Natural killer cell treated with Interleukin-12 subunit alpha and Interleukin-12 subunit beta and Interleukin-15 and Interleukin-18, amount 100 ng/mL, for 72 hours (primary cell): ENCODE measurements around the gene ZBTB25. TPM values are rescaled to one million over a fixed set of nuclear protein-coding genes. Genes with fewer than 3 reads are reported as not detected.
"Not testable (repeated sequence)": the region's sequence is repeated elsewhere in the genome, so short reads cannot be mapped to it uniquely, and the experiment has no call there.

Experiments
- ATAC-seq, 2 donors: fragments of 150-1000 bp; cut with Tn5 transposase in 1 of 2; sonication (Bioruptor Pico), chemical (Tn5 transposase) in 1 of 2; 2 replicates each; pipeline ENCODE4 v1.10.0; 2021
- DNase-seq: peaks from one replicate; pipeline ENCODE4 v3.0.0; 2022; ENCODE audit warnings: low spot score
- H3K27ac Mint-ChIP-seq, 2 donors: 1 replicate in 1 of 2; 2 replicates in 1 of 2; pipeline ENCODE4 v1.8.0; 2022; ENCODE audit warnings: mixed read lengths in 2 of 2, mild to moderate bottlenecking in 1 of 2, moderate library complexity in 1 of 2
- H3K27me3 Mint-ChIP-seq, 2 donors: 1 replicate in 1 of 2; 2 replicates in 1 of 2; pipeline ENCODE4 v1.8.0; 2022; ENCODE audit warnings: mixed read lengths in 2 of 2
- H3K36me3 Mint-ChIP-seq: one replicate; pipeline ENCODE4 v1.8.0; 2022; ENCODE audit warnings: mixed read lengths
- H3K4me1 Mint-ChIP-seq, 2 donors: 1 replicate in 1 of 2; 2 replicates in 1 of 2; pipeline ENCODE4 v1.8.0; 2022; ENCODE audit warnings: low read depth in 2 of 2, mixed read lengths in 2 of 2, mild to moderate bottlenecking in 1 of 2
- H3K4me3 Mint-ChIP-seq: one replicate; pipeline ENCODE4 v1.8.0; 2022; ENCODE audit warnings: mixed read lengths
- H3K9me3 Mint-ChIP-seq: 2 replicates; pipeline ENCODE4 v1.8.0; 2022; ENCODE audit warnings: mixed read lengths
- total RNA-seq, 2 donors: library from RNA; stranded (reverse); gene quantifications; one replicate each; pipeline ENCODE4 v1.2.3, GENCODE V29; 2022

Gene ZBTB25
- total RNA-seq, 2 donors from 2014 or later, result 15.2 to 21.4 TPM

- no peak overlapping the region for H3K4me3 Mint-ChIP-seq
- H3K27ac Mint-ChIP-seq, result no peak overlapping the region
- peaks cover 8 to 10% of the 10 kb centered on the region in 2 donors for H3K4me1 Mint-ChIP-seq
- DNase-seq, result no peak
- no peaks in the 10 kb centered on the region for H3K9me3 Mint-ChIP-seq
- no peaks in the 10 kb centered on the region for H3K27me3 Mint-ChIP-seq
- ATAC-seq, result no peak
- peaks cover 4% of the 10 kb centered on the region for H3K36me3 Mint-ChIP-seq
Observed at GRCh38 chr14:64531567-64531966, 27.9 kb upstream of the ZBTB25 start.

GRCh38 chr14:64525354-64525753, 21.7 kb upstream of the ZBTB25 start:
- Mint-ChIP-seq H3K36me3 (peaks cover 14% of the 10 kb centered on the region), H3K27me3 (no peaks in the 10 kb centered on the region)
- no peak for ATAC-seq

GRCh38 chr14:64522591-64523355, 19.1 kb upstream of the ZBTB25 start:
- peaks cover 13 to 21% of the 10 kb centered on the region in 2 donors for H3K4me1 Mint-ChIP-seq
- ATAC-seq (peak in 1 of 2 donors; percentile 54), DNase-seq (no peak)
- no peak overlapping the region for H3K27ac Mint-ChIP-seq
- no peaks in the 10 kb centered on the region for H3K27me3 Mint-ChIP-seq
- H3K36me3 Mint-ChIP-seq, result peaks cover 14% of the 10 kb centered on the region
- H3K4me3 Mint-ChIP-seq, result no peak overlapping the region
- H3K9me3 Mint-ChIP-seq, result no peaks in the 10 kb centered on the region

More at GRCh38 chr14:64525354-64525753, 21.7 kb upstream of the ZBTB25 start:
- peaks cover 11 to 21% of the 10 kb centered on the region in 2 donors for H3K4me1 Mint-ChIP-seq
- no peak for DNase-seq
- H3K9me3 Mint-ChIP-seq, result no peaks in the 10 kb centered on the region
- H3K27ac Mint-ChIP-seq, result no peak overlapping the region
- H3K4me3 Mint-ChIP-seq, result no peak overlapping the region

GRCh38 chr14:64520699-64521098, 17.1 kb upstream of the ZBTB25 start:
- Mint-ChIP-seq H3K27ac (no peak overlapping the region), H3K9me3 (no peaks in the 10 kb centered on the region), H3K4me1 (peaks cover 17 to 21% of the 10 kb centered on the region in 2 donors), H3K4me3 (no peak overlapping the region), H3K27me3 (no peaks in the 10 kb centered on the region), H3K36me3 (peaks cover 6% of the 10 kb centered on the region)
- ATAC-seq (no peak), DNase-seq (no peak)

GRCh38 chr14:64518229-64518628, 14.6 kb upstream of the ZBTB25 start:
- no peak for ATAC-seq
- Mint-ChIP-seq H3K4me1 (peaks cover 27 to 33% of the 10 kb centered on the region in 2 donors), H3K27ac (no peak overlapping the region), H3K36me3 (no peaks in the 10 kb centered on the region), H3K4me3 (no peak overlapping the region), H3K9me3 (no peaks in the 10 kb centered on the region), H3K27me3 (no peaks in the 10 kb centered on the region)
- no peak for DNase-seq

GRCh38 chr14:64517667-64518066, 14.0 kb upstream of the ZBTB25 start:
- H3K9me3 Mint-ChIP-seq, H3K36me3 Mint-ChIP-seq, H3K4me3 Mint-ChIP-seq, H3K27me3 Mint-ChIP-seq, H3K27ac Mint-ChIP-seq, ATAC-seq, DNase-seq: not testable (repeated sequence)
- peaks cover 27 to 33% of the 10 kb centered on the region in 2 donors for H3K4me1 Mint-ChIP-seq

- H3K9me3 Mint-ChIP-seq, result no peaks in the 10 kb centered on the region
- H3K27ac Mint-ChIP-seq, result no peak overlapping the region
- no peak overlapping the region for H3K4me3 Mint-ChIP-seq
- DNase-seq (no peak), ATAC-seq (no peak)
- peaks cover 30 to 33% of the 10 kb centered on the region in 2 donors for H3K4me1 Mint-ChIP-seq
- no peaks in the 10 kb centered on the region for H3K36me3 Mint-ChIP-seq
- no peaks in the 10 kb centered on the region for H3K27me3 Mint-ChIP-seq
Observed at GRCh38 chr14:64516969-64517368, 13.3 kb upstream of the ZBTB25 start.

- H3K9me3 Mint-ChIP-seq, result no peaks in the 10 kb centered on the region
- DNase-seq, result no peak
- no peaks in the 10 kb centered on the region for H3K36me3 Mint-ChIP-seq
- no peak for ATAC-seq
- peaks cover 42 to 43% of the 10 kb centered on the region in 2 donors for H3K4me1 Mint-ChIP-seq
- H3K4me3 Mint-ChIP-seq, result no peak overlapping the region
- no peak overlapping the region for H3K27ac Mint-ChIP-seq
- H3K27me3 Mint-ChIP-seq, result no peaks in the 10 kb centered on the region
Observed at GRCh38 chr14:64515053-64515452, 11.4 kb upstream of the ZBTB25 start.

GRCh38 chr14:64513271-64513670, 9.6 kb upstream of the ZBTB25 start:
- H3K4me3 Mint-ChIP-seq, result no peak overlapping the region
- ATAC-seq (no peak), DNase-seq (no peak)
- no peaks in the 10 kb centered on the region for H3K27me3 Mint-ChIP-seq
- no peaks in the 10 kb centered on the region for H3K9me3 Mint-ChIP-seq
- no peaks in the 10 kb centered on the region for H3K36me3 Mint-ChIP-seq
- H3K4me1 Mint-ChIP-seq, result peaks cover 54% of the 10 kb centered on the region in 2 donors
- H3K27ac Mint-ChIP-seq, result no peak overlapping the region

- no peaks in the 10 kb centered on the region for H3K27me3 Mint-ChIP-seq
- H3K4me3 Mint-ChIP-seq, result peak overlapping the region; percentile 68
- ATAC-seq, result peak; percentile 59 to 77
- H3K9me3 Mint-ChIP-seq, result no peaks in the 10 kb centered on the region
- H3K4me1 Mint-ChIP-seq, result peaks cover 58 to 65% of the 10 kb centered on the region in 2 donors
- no peaks in the 10 kb centered on the region for H3K36me3 Mint-ChIP-seq
- peak overlapping the region; percentile 95 for H3K27ac Mint-ChIP-seq
- DNase-seq, result peak; percentile 88
Observed at GRCh38 chr14:64510825-64511671, 7.4 kb upstream of the ZBTB25 start.

- ATAC-seq (no peak), DNase-seq (no peak)
- H3K4me3 Mint-ChIP-seq, result peak overlapping the region; percentile 98
- peaks cover 9% of the 10 kb centered on the region for H3K36me3 Mint-ChIP-seq
- no peaks in the 10 kb centered on the region for H3K27me3 Mint-ChIP-seq
- no peaks in the 10 kb centered on the region for H3K9me3 Mint-ChIP-seq
- peak overlapping the region; percentile 95 for H3K27ac Mint-ChIP-seq
- H3K4me1 Mint-ChIP-seq, result peaks cover 64 to 68% of the 10 kb centered on the region in 2 donors
Observed at GRCh38 chr14:64509036-64509435, 5.4 kb upstream of the ZBTB25 start.

GRCh38 chr14:64508215-64508776, 4.7 kb upstream of the ZBTB25 start:
- H3K27ac Mint-ChIP-seq, result peak overlapping the region; percentile 95
- H3K4me1 Mint-ChIP-seq, result peaks cover 58 to 63% of the 10 kb centered on the region in 2 donors
- ATAC-seq (no peak), DNase-seq (no peak)
- H3K36me3 Mint-ChIP-seq, result peaks cover 9% of the 10 kb centered on the region
- no peaks in the 10 kb centered on the region for H3K9me3 Mint-ChIP-seq
- H3K4me3 Mint-ChIP-seq, result peak overlapping the region; percentile 98
- H3K27me3 Mint-ChIP-seq, result no peaks in the 10 kb centered on the region

- Mint-ChIP-seq H3K4me1 (peaks cover 62 to 69% of the 10 kb centered on the region in 2 donors), H3K4me3 (peak overlapping the region; percentile 98), H3K9me3 (no peaks in the 10 kb centered on the region), H3K27ac (peak overlapping the region; percentile 95), H3K36me3 (peaks cover 15% of the 10 kb centered on the region), H3K27me3 (no peaks in the 10 kb centered on the region)
- DNase-seq (no peak), ATAC-seq (no peak)
Observed at GRCh38 chr14:64507376-64508156, 3.9 kb upstream of the ZBTB25 start.
